Measurements from ENCODE around the gene RGS21. TPM values are rescaled to one million over a fixed set of nuclear protein-coding genes. Genes with fewer than 3 reads are reported as not detected.

Gene RGS21
- total RNA-seq, 2 experiments from 2014 or later = not detected

- no peaks in the 10 kb centered on the region for H3K4me1 ChIP-seq (ENCODE audit: insufficient read depth, low read length)
- no peak overlapping the region for H3K27ac Mint-ChIP-seq
- H3K27me3 ChIP-seq (ENCODE audit: control insufficient read depth in 1 of 2, insufficient read depth in 2 of 2, low read length in 2 of 2) = no peaks in the 10 kb centered on the region
- intact Hi-C loops (cut with DNase I, micrococcal nuclease) = no loop called here
- TF ChIP-seq, protein P1, sequence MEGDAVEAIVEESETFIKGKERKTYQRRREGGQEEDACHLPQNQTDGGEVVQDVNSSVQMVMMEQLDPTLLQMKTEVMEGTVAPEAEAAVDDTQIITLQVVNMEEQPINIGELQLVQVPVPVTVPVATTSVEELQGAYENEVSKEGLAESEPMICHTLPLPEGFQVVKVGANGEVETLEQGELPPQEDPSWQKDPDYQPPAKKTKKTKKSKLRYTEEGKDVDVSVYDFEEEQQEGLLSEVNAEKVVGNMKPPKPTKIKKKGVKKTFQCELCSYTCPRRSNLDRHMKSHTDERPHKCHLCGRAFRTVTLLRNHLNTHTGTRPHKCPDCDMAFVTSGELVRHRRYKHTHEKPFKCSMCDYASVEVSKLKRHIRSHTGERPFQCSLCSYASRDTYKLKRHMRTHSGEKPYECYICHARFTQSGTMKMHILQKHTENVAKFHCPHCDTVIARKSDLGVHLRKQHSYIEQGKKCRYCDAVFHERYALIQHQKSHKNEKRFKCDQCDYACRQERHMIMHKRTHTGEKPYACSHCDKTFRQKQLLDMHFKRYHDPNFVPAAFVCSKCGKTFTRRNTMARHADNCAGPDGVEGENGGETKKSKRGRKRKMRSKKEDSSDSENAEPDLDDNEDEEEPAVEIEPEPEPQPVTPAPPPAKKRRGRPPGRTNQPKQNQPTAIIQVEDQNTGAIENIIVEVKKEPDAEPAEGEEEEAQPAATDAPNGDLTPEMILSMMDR (IDR thresholded peaks at IDR 0.05) = no peak
- ChIA-PET CTCF (no interaction called here), POLR2A (no interaction called here)
- H3K27ac ChIP-seq (ENCODE audit: low read depth in 1 of 2, low read length in 2 of 2) = no peak overlapping the region
- no peaks in the 10 kb centered on the region for H3K9me3 Mint-ChIP-seq
- H3K27me3 Mint-ChIP-seq = no peaks in the 10 kb centered on the region
- no peaks in the 10 kb centered on the region for H3K9me3 ChIP-seq (ENCODE audit: control insufficient read depth in 1 of 2, insufficient read depth in 1 of 2, low read length in 2 of 2)
- no peaks in the 10 kb centered on the region for H3K4me1 Mint-ChIP-seq (ENCODE audit: low read depth)
- DNase-seq = no peak
- H3K4me3 Mint-ChIP-seq = no peak overlapping the region
- H3K36me3 ChIP-seq (ENCODE audit: insufficient read depth, low read length) = no peaks in the 10 kb centered on the region
- no peaks in the 10 kb centered on the region for H3K36me3 Mint-ChIP-seq (ENCODE audit: low read depth)
- no peak for ATAC-seq (ENCODE audit: poor library complexity)
- no peak overlapping the region for H3K4me3 ChIP-seq (ENCODE audit: low read length)
These were observed 32.5 kb downstream of the RGS21 start for GRCh38 chr1:192349314-192349713.

GRCh38 chr1:192350356-192350755, 33.6 kb downstream of the RGS21 start:
- Mint-ChIP-seq H3K36me3 (ENCODE audit: low read depth) (no peaks in the 10 kb centered on the region), H3K9me3 (no peaks in the 10 kb centered on the region), H3K27me3 (no peaks in the 10 kb centered on the region), H3K4me1 (ENCODE audit: low read depth) (no peaks in the 10 kb centered on the region), H3K4me3 (no peak overlapping the region), H3K27ac (no peak overlapping the region)
- H3K4me3 ChIP-seq (ENCODE audit: low read length) = no peak overlapping the region
- H3K36me3 ChIP-seq (ENCODE audit: insufficient read depth, low read length) = no peaks in the 10 kb centered on the region
- DNase-seq (no peak), ATAC-seq (ENCODE audit: poor library complexity) (no peak)
- no peaks in the 10 kb centered on the region for H3K27me3 ChIP-seq (ENCODE audit: control insufficient read depth in 1 of 2, insufficient read depth in 2 of 2, low read length in 2 of 2)
- no peaks in the 10 kb centered on the region for H3K9me3 ChIP-seq (ENCODE audit: control insufficient read depth in 1 of 2, insufficient read depth in 1 of 2, low read length in 2 of 2)
- ChIA-PET CTCF (no interaction called here), POLR2A (no interaction called here)
- H3K4me1 ChIP-seq (ENCODE audit: insufficient read depth, low read length) = no peaks in the 10 kb centered on the region
- intact Hi-C loops (cut with DNase I, micrococcal nuclease) = no loop called here
- TF ChIP-seq, protein P1 (IDR thresholded peaks at IDR 0.05) = no peak
- no peak overlapping the region for H3K27ac ChIP-seq (ENCODE audit: low read depth in 1 of 2, low read length in 2 of 2)

DNA sequence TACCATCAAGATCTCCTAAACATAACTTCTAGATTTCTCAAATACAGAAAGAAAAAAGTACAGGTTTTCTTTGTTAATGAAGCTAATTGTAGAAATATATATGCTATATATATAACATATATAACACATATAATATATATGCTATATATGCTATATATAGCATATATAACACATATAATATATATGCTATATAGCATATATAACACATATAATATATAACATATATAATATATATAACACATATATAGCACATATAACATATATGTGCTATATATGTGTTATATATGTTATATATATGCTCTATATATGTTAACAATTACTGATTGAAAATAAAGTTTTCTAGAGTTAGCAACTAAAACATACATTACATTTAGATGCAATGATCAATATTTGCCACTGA, 34.8 kb downstream of the RGS21 start:
- Histone ChIP-seq H3K27ac (ENCODE audit: low read depth in 1 of 2, low read length in 2 of 2) (no peak overlapping the region), H3K4me1 (ENCODE audit: insufficient read depth, low read length) (no peaks in the 10 kb centered on the region), H3K36me3 (ENCODE audit: insufficient read depth, low read length) (no peaks in the 10 kb centered on the region), H3K4me3 (ENCODE audit: low read length) (no peak overlapping the region), H3K27me3 (ENCODE audit: control insufficient read depth in 1 of 2, insufficient read depth in 2 of 2, low read length in 2 of 2) (no peaks in the 10 kb centered on the region), H3K9me3 (ENCODE audit: control insufficient read depth in 1 of 2, insufficient read depth in 1 of 2, low read length in 2 of 2) (no peaks in the 10 kb centered on the region)
- POLR2A ChIA-PET = no interaction called here
- no peak overlapping the region for H3K4me3 Mint-ChIP-seq
- H3K4me1 Mint-ChIP-seq (ENCODE audit: low read depth) = no peaks in the 10 kb centered on the region
- H3K27ac Mint-ChIP-seq = no peak overlapping the region
- H3K9me3 Mint-ChIP-seq = no peaks in the 10 kb centered on the region
- no peaks in the 10 kb centered on the region for H3K27me3 Mint-ChIP-seq
- intact Hi-C loops (cut with DNase I, micrococcal nuclease) = no loop called here
- TF ChIP-seq, protein P1 (IDR thresholded peaks at IDR 0.05) = no peak
- DNase-seq (no peak), ATAC-seq (ENCODE audit: poor library complexity) (no peak)
- H3K36me3 Mint-ChIP-seq (ENCODE audit: low read depth) = no peaks in the 10 kb centered on the region
- CTCF ChIA-PET = no interaction called here

Data from CD4-positive, alpha-beta T cell (primary cell).